ENCODE data around the gene GP2.

The GP2 gene

DNA sequence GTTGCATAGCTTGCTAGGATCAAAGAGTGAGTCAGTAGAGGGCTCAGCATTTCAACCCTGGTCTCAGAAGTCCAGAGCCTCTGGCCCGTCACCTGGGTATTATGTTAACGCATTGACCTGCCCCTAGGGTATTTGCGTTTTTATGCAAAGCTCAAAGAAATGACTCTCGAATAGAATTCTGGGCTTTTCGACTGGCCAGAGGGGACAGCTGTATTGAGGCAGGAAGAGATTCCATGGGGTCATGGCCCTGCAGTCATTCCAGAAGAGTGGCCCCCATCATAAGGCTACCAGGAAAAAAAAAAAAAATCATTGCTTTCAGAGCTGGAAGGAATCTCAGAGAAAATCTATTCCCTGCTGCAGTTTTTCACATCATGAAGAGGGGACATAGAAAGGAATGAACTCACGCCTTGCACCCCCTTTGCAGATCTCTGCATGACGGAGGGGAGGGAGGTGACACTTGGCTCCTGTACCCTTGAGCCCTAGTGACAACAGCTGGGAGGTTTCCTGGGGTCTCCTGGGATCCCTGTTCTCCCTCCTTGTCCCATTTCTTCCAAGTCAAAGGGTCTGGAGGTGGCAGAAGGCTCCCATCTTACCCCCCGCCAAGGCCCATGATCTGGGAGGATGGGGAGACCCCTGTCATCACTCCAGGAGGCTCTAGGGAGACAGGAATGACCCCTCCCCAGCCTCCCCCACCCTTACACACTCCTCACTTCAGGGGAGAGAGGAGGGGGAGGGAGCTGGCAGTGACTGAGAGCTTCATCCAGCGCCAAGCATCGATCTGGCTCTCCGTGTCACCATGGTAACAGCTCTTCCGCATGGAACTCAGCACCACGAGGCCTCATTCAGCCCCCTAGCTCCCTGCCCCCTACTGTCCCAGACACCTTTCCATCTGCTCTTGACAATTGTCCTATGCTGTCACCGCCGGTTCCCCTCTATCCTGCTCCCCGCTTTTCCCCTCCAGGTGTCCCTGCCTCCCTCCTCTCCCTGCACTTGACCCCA is 35.8 kb downstream of the GP2 start:
- Histone ChIP-seq H3K4me2 (no peak overlapping the region), H3K27me3 (no peaks in the 10 kb centered on the region), H4K20me1 (no peaks in the 10 kb centered on the region)

DNA sequence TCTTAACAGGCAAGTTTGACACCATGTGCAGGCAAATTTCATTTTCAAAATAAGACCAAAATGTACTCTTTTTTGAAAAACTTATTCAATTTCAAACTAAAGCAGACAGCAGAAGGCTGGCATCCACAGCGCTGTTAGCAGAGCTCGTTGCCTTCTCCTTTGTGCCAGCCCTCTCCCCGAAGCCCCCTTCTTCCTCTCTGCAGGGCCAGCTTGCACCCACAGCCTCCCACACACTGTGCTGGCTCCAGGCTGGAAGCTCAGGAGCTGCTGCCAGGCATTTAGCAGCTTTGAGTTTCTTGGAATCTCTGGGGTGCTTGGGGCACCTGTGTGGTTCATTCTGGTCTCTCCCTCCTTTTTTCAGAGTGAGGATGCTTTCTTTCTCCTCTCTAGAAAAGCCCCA is 37.7 kb downstream of the GP2 start:
- Histone ChIP-seq H3K9ac (no peak overlapping the region), H3K4me1 (no peaks in the 10 kb centered on the region), H3K27ac (no peak overlapping the region), H4K20me1 (no peaks in the 10 kb centered on the region), H3K9me3 (no peaks in the 10 kb centered on the region), H3K4me2 (no peak overlapping the region), H3K4me3 (no peak overlapping the region), H3K36me3 (no peaks in the 10 kb centered on the region), H3K27me3 (no peaks in the 10 kb centered on the region)
- TF ChIP-seq Cebpa-rat (IDR thresholded peaks at IDR 0.05) = no peak

More for the DNA sequence above, 35.8 kb downstream of the GP2 start:
- no peak for TF ChIP-seq Cebpa-rat (IDR thresholded peaks at IDR 0.05)
- H3K4me3 ChIP-seq = no peak overlapping the region
- H3K36me3 ChIP-seq = no peaks in the 10 kb centered on the region
- H3K9me3 ChIP-seq = no peaks in the 10 kb centered on the region
- H3K9ac ChIP-seq = no peak overlapping the region
- no peaks in the 10 kb centered on the region for H3K4me1 ChIP-seq
- H3K27ac ChIP-seq = no peak overlapping the region

DNA sequence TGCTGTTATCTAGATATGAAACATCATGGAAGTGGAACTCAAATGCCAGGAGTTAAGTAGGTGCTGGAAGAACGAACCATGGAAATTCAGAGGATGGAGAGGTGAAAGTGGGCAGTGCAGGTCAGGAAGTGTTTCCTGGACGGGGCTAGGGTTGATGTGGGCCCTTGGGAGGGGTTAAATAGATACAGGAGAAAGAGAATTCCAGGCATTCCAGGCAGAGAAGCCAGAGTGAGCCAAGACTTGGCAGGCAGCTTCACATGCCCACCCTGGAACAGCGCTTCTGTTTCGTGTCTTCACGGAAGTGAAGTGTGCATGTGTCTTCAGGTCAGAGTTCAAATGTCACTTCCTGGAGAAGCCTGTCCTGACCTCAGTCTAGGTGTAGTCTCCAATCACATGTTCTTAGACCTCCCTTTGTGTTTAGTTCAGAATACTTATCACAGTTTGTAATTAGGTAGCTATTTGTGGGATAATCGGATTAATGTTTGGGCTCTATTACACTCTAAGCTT is 41.3 kb downstream of the GP2 start:
- Histone ChIP-seq H3K4me3 (no peak overlapping the region), H3K36me3 (no peaks in the 10 kb centered on the region), H3K4me2 (no peak overlapping the region), H4K20me1 (no peaks in the 10 kb centered on the region), H3K27me3 (no peaks in the 10 kb centered on the region), H3K4me1 (no peaks in the 10 kb centered on the region), H3K9ac (no peak overlapping the region), H3K27ac (no peak overlapping the region), H3K9me3 (no peaks in the 10 kb centered on the region)
- TF ChIP-seq Cebpa-rat (IDR thresholded peaks at IDR 0.05) = no peak

DNA sequence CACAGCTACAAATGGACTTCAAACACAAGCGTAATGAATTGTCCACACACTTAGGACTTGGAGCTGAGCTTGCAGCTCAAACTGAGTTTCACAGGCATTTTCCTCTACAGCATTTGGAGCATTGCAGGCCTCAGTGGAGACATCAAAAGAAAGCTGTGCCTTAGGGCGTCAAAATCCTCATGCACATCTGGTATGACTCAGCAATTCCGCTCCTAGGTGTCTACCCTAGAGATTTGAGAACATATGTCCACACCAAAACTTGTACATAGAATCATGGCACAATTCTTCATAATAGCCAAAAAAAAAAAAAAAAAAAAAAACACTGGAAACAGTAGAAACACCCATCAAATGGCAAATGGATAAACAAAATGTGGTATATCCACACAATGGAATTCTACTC is 47.1 kb downstream of the GP2 start:
- no peaks in the 10 kb centered on the region for H4K20me1 ChIP-seq
- H3K4me2 ChIP-seq = no peak overlapping the region
- no peak for TF ChIP-seq Cebpa-rat (IDR thresholded peaks at IDR 0.05)

DNA sequence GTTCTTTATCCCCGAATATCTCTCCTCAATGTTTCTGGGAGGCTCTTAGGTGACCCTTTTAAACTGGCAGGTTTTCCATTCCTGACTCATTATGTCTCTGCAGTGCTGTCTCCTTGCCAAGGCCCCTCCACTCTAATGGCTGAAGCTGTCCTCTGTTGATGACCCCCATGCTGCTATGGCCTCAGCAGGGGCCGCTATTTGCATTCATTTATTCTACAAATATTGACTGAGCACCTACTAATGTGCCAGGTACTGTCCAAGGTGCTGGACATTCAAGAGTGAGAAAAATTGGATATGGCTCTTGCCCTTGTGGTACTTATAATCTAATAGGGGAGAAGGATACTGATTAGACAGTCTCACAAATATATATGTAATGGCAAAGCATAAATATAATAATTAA is 55.4 kb downstream of the GP2 start:
- Histone ChIP-seq H3K4me2 (no peak overlapping the region), H4K20me1 (no peaks in the 10 kb centered on the region), H3K36me3 (no peaks in the 10 kb centered on the region), H3K27me3 (no peaks in the 10 kb centered on the region), H3K9me3 (no peaks in the 10 kb centered on the region), H3K27ac (no peak overlapping the region), H3K9ac (no peak overlapping the region), H3K4me1 (no peaks in the 10 kb centered on the region), H3K4me3 (no peak overlapping the region)
- no peak for TF ChIP-seq Cebpa-rat (IDR thresholded peaks at IDR 0.05)

More for the DNA sequence above, 47.1 kb downstream of the GP2 start:
- H3K36me3 ChIP-seq = no peaks in the 10 kb centered on the region
- no peaks in the 10 kb centered on the region for H3K4me1 ChIP-seq
- no peak overlapping the region for H3K4me3 ChIP-seq
- H3K9me3 ChIP-seq = peaks cover 12% of the 10 kb centered on the region; the same call in 1 of the 2 replicates
- no peak overlapping the region for H3K27ac ChIP-seq
- H3K27me3 ChIP-seq = no peaks in the 10 kb centered on the region
- no peak overlapping the region for H3K9ac ChIP-seq

DNA sequence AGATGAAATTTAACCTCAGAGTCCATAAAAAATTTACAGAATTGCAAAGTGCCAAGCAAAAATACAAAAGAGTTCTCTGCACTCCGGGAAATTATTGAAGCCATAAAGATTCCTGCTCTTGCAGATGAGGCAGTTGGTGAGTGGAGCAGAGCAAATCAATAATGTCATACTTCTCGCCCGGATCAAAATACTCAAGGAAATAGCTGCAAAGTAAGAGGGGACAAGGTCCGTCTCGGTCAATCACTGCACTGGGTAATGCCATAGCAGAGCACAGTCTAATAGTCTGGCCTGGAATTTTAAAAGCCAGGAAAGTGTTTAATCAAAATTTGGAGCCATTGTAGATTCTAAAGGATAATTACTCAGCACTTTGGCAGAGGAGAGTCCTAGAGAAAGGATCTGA is 58.9 kb downstream of the GP2 start:
- no peaks in the 10 kb centered on the region for H4K20me1 ChIP-seq

DNA sequence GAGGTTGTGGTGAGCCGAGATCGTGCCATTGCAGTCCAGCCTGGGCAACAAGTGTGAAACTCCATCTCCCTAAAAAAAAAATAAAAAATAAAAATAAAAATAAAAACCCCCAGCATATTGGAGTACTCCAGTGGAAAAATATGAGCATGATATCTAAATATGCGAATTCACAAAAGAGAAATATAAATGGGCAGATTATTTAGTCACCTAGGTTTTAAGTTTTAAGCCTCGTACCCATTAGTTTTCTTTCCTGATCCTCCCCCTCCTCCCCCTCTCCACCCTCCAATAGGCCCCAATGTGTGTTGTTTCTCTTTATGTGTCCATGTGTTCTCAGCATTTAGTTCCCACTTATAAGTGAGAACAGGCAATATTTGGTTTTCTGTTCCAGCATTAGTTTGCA is 62.3 kb downstream of the GP2 start:
- Histone ChIP-seq H3K36me3 (no peaks in the 10 kb centered on the region), H3K9ac (no peak overlapping the region), H3K4me1 (no peaks in the 10 kb centered on the region), H3K27ac (no peak overlapping the region), H3K9me3 (no peaks in the 10 kb centered on the region), H3K4me2 (no peak overlapping the region), H4K20me1 (no peaks in the 10 kb centered on the region), H3K4me3 (no peak overlapping the region), H3K27me3 (no peaks in the 10 kb centered on the region)
- no peak for TF ChIP-seq Cebpa-rat (IDR thresholded peaks at IDR 0.05)

More for the DNA sequence above, 58.9 kb downstream of the GP2 start:
- H3K27me3 ChIP-seq = no peaks in the 10 kb centered on the region
- H3K4me2 ChIP-seq = no peak overlapping the region
- H3K9me3 ChIP-seq = no peaks in the 10 kb centered on the region
- H3K36me3 ChIP-seq = no peaks in the 10 kb centered on the region
- no peak overlapping the region for H3K4me3 ChIP-seq
- no peak overlapping the region for H3K9ac ChIP-seq
- no peaks in the 10 kb centered on the region for H3K4me1 ChIP-seq
- no peak for TF ChIP-seq Cebpa-rat (IDR thresholded peaks at IDR 0.05)
- H3K27ac ChIP-seq = no peak overlapping the region

DNA sequence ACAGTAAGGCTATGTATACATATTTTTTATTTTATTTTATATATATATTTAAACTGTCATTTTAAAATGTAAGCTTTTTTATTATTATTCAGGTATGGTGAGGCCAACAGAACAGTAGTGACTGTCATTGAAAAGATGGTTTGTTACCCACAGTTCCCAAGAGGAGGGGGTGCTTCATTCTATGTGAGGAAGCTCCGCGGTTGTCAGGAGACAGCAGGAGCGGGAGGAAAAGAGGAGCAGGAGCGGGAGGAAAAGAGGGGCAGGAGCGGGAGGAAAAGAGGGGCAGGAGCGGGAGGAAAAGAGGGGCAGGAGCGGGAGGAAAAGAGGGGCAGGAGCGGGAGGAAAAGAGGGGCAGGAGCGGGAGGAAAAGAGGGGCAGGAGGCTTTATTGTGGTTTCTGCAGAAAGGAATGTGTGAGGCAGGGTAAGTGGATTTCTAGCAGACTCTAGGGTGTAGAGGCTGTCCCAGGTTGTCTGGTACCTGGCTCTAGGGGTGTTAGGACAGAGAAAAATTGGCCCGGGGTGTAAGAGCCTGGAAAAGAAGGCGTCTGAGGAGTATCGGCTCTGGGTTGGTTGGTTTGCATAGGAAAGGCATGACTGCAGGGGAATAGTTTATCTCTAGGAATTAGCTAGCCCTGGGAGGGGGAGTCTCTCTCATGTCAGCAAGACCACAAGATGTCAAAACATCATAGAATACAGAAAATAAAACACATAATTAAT is 64.0 kb downstream of the GP2 start:
- Histone ChIP-seq H3K4me2 (no peak overlapping the region), H3K4me1 (no peaks in the 10 kb centered on the region), H3K27me3 (no peaks in the 10 kb centered on the region), H3K27ac (no peak overlapping the region), H4K20me1 (no peaks in the 10 kb centered on the region), H3K4me3 (no peak overlapping the region), H3K36me3 (no peaks in the 10 kb centered on the region), H3K9me3 (peaks cover 13% of the 10 kb centered on the region), H3K9ac (no peak overlapping the region)
- TF ChIP-seq Cebpa-rat (IDR thresholded peaks at IDR 0.05) = no peak

DNA sequence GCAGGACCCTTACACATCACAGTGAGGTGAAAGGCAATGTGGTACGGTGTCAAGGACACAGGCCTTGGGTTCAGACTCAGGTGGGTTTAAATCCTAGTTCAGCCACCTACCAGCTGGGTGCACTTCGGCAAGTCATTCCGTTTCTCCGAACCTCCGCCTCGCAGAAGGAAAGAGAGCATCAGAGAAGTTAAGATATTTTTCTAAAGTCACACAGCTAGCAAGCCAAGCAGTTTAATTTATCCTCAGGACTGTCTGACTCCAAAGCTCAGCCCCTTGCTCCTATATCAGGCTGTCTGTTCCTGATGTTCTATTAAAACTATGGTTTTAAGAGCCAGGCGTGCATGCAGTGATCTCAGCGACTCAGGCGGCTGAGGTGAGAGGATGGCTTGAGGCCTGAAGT is 65.1 kb downstream of the GP2 start:
- H3K27me3 ChIP-seq = no peaks in the 10 kb centered on the region
- no peak overlapping the region for H3K4me2 ChIP-seq
- no peaks in the 10 kb centered on the region for H3K36me3 ChIP-seq
- H3K9me3 ChIP-seq = peaks cover 13% of the 10 kb centered on the region
- H3K9ac ChIP-seq = no peak overlapping the region
- no peak overlapping the region for H3K27ac ChIP-seq
- H3K4me3 ChIP-seq = no peak overlapping the region
- no peaks in the 10 kb centered on the region for H4K20me1 ChIP-seq
- TF ChIP-seq Cebpa-rat (IDR thresholded peaks at IDR 0.05) = no peak
- no peaks in the 10 kb centered on the region for H3K4me1 ChIP-seq
